ENCODE data around the gene DYSF.

GRCh38 chr2:71505086-71505769, 51.9 kb downstream of the DYSF start:
- no peak for TF ChIP-seq CTCF (IDR thresholded peaks at IDR 0.05; ENCODE audit: low read depth, low read length)
- no peak for TF ChIP-seq EZH2phosphoT487 (IDR thresholded peaks at IDR 0.05; ENCODE audit: low read depth)
